NCI-H2196 (cell line): ENCODE results near the gene THYN1.

Source experiments
- DNase-seq: peaks from one replicate; lab custom pipeline; 2025; ENCODE audit not compliant: unreplicated experiment; lab: John Stamatoyannopoulos, UW

The THYN1 gene

DNA sequence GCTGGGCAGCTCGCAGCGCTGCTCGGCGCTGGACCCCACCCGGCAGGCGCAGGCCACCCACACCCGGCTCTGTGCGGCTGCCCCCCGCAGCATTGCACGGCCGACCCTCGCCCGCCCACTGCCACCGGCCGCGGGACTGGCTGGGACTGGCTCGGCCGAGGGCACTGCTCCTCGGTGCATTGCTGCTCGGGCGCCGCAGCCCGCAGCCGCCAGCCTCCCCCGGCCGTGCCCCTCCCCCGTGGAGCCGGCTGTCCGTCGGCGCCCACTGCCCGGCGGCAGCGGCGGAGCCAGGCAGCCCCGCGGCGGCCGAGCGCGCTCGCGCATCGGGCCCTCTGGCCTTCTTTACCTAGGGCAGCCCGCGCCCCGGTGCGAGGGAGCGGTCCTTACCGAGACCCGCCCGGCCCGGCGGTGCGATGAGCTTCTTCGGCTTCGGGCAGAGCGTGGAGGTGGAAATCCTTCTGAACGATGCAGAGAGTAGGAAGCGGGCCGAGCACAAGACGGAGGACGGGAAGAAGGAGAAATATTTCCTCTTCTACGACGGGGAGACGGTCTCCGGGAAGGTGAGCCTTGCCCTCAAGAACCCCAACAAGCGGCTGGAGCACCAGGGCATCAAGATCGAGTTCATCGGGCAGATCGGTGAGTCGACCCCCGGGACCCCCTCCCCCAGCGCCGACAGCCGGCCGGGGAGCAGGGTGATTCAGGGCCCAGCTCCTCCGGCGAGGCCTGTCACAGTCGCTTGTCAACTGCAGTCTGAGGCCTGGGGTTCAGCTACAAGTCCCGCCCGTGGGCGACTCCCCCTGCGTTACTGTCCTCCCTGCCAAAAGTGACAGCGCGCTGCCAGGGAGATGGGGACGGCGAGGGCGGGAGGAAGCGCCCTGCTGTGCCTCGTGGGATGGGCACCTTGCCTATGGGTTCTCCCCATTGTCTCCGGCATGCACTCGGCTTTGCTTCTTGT is 28.2 kb downstream of the THYN1 start:
- peak; percentile 6 for DNase-seq

DNA sequence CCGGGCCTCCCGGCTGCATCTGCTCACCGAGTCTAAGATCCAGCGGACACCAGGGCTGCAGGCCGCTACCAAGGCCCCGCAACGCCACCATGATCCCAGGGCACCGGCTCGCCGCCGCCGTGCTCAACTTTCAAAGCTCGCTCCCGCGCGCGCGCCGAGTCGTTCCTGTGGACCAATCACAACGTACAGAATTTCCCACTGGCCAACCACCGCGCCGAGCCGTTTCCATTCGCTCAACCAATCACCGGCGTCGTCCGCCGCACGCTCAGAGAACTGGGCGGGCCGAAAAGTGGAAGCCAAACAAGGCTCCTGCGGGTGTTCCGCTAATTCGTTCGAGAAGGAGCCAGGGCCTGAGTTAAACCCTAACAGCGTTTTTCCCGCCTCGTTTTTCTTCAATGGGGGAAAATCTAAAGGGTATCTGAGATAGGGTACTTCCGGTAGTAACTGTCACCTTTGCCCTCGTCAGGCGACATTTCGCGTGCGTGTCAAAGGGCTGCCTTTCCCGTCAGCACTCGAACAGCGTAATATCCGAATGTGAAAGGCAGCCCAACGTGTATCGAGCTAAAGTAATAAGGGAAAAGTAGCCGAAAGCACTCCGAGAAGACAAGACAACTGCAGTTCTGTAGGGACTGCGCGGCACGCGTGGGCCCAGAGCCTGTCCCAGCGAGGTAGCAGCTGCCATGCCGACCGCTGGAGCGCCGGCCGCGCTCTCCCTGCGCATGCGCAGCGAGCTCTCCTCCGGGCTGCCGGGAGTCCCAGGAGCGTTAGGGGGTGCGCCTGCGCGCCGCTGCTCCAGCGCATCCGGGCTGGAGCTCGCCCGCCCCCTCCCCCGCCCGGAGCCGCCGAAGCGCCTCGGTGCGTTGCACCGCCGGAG is 29.1 kb downstream of the THYN1 start, which contains the start of the genes NCAPD3 and VPS26B:
Gene NCAPD3 (minus strand): TSS at position 132 of the 874 bp plus-strand sequence. CDS start 41 bp downstream, at position 91.
Gene VPS26B (plus strand): TSS at position 836 of the 874 bp plus-strand sequence. CDS start 452 bp downstream, outside the sequence.
- DNase-seq: peak; percentile 98

DNA sequence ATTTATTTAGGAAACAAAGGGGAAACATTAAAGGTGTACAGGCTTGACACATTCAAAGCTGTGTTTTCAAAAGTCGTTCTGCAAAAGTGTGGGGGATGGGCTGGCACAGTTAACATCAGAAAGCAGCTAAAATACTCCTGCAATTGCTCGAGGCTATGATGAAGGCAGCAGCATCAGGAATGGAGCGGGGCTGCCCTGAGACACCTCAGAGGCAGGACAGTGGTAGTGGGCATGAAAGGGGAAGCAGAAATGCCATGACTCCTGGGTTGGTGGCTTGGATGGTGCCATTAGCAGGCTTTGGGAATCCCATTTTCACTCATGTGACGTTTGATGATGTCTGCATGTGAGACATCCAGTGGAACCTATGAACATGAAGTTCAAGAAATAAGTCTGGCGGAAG is 30.0 kb downstream of the THYN1 start:
- peak; percentile 12 for DNase-seq

DNA sequence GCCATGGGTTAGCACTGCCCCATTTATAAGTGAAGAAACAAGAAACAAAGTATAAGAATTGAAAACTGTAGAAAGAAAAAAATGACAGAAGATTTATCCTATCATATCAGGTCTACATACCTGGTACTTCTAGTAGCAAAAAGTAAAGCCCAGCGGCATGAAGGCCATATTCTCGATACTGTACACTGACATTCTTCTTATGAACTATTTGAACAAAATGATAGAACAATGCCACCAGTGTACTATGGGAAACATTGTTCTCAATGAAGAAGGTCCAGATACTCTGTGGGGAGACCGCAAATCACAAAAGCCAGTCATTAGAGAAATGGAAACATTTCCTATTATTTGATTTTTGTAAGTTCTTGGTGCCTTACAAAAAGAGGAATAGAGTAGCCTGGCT is 36.3 kb downstream of the THYN1 start:
- no peak for DNase-seq

DNA sequence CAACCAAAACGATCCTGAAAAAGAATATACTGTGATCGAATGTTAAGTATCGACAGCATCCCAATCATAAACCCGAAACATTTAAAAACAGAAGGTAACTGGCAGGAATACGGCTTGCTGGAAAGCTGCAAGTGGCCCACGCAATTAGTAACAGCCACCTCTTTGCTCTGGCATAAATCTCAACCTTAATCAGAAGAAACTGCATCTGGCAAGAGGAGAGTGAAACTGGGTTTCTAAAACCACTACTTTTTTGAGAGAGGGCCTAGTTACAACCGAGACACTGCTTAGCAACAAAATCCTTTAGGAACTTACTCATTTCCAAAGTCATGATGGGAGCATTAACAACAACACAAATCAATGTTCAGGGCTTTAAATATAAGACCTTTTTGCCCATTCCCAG is 37.3 kb downstream of the THYN1 start:
- DNase-seq: no peak

DNA sequence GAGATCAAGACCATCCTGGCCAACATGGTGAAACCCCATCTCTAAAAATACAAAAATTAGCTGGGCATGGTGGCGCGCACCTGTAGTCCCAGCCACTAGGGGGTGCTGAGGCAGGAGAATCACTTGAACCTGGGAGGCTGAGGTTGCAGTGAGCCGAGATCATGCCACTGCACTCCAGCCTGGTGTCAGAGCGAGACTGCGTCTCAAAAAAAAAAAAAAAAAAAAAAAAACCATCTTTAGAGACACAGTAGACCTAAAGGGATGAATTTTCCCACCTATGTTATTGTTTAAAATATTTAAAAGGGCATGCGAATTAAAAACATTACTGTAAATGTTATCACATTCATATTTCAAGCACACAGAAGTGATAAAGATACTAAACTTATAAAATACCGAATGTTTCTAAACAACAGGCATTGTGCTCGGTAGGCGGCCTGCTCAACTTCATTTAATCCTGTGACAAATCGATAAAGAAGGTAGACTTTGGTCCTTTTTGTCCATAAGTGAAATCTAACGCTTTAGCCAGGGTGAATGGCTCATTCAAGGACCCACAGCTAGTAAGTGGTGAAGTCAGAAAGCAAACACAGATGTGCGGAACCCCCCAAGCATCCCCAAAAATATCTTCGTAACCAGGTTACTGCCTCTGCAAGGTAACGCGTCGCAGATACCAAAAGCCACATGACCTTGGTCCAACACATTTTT is 45.5 kb downstream of the THYN1 start:
- DNase-seq: peak; percentile 28

DNA sequence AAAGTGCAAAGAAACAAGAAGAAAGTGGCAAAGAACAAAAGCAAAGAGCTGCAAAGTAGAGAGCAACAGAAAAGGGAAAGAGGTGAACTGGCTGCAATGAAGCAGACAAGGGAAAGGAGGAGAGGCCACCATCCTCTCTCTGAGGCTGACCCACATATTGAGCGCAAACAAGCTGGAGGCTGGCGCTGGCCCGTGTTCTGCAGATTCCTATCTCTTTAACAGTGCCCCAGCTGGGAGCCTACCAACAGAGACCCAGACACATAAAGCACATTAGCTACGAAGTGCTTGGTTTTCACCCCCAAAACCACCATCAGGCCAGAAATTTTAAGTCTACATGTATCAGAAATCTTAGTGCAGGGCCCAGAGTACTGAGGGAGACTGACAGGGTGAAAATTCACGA is 47.0 kb downstream of the THYN1 start:
- no peak for DNase-seq

DNA sequence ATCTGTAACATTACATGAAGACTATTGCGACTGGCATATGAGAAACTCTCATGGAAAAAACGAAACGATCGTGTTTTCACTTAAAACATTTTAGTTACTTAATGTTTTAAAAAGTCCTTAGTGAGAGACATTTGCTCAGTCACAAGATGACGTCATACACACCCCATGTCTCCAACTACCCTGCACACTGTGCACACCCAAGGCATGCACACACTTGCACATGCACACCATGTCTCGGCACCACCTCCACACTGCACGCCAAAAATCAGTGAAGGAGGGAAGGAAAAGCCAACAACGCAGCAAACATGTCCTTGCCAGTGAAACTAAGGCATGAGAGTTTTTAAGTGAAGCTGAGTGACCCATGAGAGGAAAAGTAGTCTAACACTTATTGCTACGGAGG is 47.4 kb downstream of the THYN1 start:
- DNase-seq: no peak

DNA sequence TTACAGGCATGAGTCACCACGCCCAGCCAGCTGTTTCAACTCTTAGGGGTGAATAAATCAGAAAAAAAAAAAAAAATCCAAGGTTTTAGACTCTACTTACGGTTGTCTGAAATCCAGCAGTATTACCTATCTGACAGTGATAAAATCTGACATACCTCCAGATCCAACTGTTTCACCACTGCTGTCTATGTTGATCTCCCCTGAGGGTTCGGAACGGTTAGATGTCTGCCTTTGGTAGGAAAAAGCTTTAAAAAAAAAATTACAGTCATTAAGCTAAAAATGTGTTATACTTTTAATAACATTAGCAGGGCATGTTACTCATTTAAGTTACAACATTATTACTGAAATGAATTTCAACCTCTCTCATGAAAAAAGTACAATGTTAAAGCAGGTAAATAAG is 50.5 kb downstream of the THYN1 start:
- DNase-seq: no peak

DNA sequence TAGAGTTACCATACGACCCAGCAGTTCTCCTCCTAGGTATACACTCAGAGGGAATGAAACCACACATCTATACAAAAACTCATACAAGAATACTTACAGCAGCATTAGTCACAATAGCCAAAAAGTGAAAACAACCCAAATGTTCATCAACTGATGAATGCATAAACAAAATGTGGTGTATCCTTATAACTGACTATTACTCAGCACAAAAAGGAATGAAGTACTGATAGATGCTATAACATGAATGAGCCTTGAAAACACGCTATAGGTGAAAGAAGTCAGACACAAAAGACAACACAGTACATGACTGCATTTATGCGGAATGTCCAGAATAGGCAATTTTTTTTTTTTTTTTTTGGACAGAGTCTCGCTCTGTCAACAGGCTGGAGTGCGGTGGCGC is 52.5 kb downstream of the THYN1 start:
- DNase-seq: no peak

DNA sequence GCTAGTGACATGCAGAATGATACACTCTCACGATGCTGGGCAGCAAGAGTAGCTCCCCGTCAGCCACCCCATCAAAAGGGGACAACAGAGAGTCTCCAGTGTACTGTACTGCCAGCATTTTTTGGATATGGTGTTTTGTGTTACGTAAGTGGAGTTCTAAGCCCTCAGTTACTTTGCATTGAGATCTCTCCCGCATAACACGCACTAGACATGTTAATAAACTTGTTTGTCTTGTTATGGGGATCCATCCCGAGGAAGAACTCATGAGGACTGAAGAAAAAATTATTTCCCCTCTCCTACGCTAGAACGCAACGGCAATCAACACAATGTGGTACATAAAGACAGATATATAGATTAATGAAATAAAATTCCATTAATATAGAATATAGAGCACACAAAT is 53.6 kb downstream of the THYN1 start:
- no peak for DNase-seq
